Omental fat pad (tissue), 4 donors: ENCODE measurements around the gene FAM20B. TPM values are rescaled to one million over a fixed set of nuclear protein-coding genes. Genes with fewer than 3 reads are reported as not detected.

Experiments used
- ATAC-seq: fragments of 150-250 bp; one replicate; pipeline ENCODE4 v1.9.1; 2016; ENCODE audit warnings: mild to moderate bottlenecking, moderate library complexity; ENCODE audit not compliant: low FRiP score
- DNase-seq: peaks from one replicate; pipeline ENCODE4 v3.0.0-alpha.2; 2019; ENCODE audit warnings: low spot score
- total RNA-seq, 4 donors: library from RNA; depleted of rRNA; stranded (reverse); fragments of >200 nt; gene quantifications; one replicate each; pipeline ENCODE4 v1.1.0, GENCODE V29; 2016
- TF ChIP-seq, protein P1 (sequence below), 3 donors: fragments of 450-650 bp; IDR thresholded peaks; one replicate each; pipeline ENCODE4 v1.5.1; 2016 to 2017; ENCODE audit warnings: antibody characterized with exemption in 3 of 3, mild to moderate bottlenecking in 3 of 3, moderate library complexity in 2 of 3

The FAM20B gene
- total RNA-seq, 4 donors from 2014 or later = 27.6 to 37.0 (median 35.0) TPM

DNA sequence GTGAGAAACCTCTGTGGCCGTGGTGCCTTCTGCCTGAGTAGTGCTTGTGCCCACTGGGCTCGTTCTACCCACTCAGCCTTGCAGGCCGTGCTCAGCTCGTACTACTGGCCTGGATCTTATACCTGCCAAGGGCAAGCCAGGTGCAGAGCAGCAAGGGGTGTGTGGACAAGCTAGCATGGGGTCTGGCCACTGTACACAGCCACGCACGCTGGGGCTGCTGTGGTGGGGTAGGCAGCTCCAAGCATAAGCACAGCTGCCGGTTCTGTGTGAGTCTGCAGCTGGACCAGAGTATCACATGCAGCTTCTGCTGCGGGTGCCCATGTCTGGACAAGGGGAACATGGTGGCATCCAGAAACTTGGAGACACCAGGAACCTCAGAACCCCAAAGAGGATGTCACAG lies 16.4 kb downstream of the FAM20B start:
- TF ChIP-seq, protein P1, sequence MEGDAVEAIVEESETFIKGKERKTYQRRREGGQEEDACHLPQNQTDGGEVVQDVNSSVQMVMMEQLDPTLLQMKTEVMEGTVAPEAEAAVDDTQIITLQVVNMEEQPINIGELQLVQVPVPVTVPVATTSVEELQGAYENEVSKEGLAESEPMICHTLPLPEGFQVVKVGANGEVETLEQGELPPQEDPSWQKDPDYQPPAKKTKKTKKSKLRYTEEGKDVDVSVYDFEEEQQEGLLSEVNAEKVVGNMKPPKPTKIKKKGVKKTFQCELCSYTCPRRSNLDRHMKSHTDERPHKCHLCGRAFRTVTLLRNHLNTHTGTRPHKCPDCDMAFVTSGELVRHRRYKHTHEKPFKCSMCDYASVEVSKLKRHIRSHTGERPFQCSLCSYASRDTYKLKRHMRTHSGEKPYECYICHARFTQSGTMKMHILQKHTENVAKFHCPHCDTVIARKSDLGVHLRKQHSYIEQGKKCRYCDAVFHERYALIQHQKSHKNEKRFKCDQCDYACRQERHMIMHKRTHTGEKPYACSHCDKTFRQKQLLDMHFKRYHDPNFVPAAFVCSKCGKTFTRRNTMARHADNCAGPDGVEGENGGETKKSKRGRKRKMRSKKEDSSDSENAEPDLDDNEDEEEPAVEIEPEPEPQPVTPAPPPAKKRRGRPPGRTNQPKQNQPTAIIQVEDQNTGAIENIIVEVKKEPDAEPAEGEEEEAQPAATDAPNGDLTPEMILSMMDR (IDR thresholded peaks at IDR 0.05) = no peak
- ATAC-seq (no peak), DNase-seq (no peak)

DNA sequence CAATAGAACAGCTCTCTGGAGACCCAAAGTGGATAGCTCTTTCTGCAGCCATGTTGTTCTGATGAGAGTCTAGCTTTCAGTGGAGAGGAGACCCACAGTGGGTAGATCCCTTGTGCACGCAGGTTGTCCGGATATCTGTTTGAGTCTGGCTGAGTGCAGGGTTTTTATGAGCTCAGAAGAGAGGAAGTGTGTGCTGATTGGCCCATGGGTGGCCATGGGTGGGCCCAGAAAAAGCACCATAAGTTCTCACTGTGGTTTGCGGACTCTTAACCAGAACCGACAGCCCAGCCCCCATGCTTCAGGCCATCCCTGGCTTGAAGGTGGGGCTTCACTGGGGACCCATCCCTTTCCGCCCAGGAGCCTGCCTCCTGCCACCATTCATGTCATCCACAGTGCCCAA lies 17.0 kb downstream of the FAM20B start:
- DNase-seq (no peak), ATAC-seq (no peak)
- TF ChIP-seq, protein P1 (IDR thresholded peaks at IDR 0.05) = no peak

DNA sequence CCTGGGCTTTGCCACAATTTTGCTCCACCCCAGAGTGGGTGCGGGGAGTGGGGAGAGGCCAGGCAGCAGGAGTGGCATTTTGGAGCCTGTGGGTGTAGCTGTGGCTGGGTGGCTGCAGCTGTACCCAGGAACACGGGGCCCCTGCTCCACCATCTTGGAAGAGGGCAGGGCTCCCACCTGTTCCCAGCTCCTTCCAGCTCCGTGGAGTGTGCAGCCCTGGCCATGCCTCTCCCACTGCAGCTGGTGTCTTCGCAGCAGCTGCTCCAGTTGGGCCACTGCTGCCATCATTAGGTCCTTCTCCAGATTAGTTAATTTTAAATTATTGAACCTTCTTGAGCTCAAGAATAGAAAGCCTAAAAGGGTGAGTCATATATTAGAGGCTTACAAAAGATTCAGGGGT lies 17.6 kb downstream of the FAM20B start:
- TF ChIP-seq, protein P1 (IDR thresholded peaks at IDR 0.05) = no peak
- DNase-seq (no peak), ATAC-seq (no peak)

DNA sequence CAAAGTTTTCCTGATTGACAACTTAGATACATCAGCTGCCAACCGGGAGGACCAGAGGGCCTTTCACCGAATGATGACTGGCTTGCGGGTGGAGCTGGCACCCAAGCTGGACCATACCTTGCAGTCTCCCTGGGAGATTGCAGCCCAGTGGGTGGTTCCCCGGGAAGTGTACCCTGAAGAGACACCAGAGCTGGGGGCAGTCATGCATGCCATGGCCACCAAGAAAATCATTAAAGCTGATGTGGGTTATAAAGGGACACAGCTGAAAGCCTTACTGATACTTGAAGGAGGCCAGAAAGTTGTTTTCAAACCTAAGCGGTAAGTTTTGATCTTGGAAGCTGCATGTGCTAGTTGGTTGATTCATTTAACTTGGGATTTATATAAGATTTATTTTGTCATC lies 18.2 kb downstream of the FAM20B start:
- TF ChIP-seq, protein P1 (IDR thresholded peaks at IDR 0.05) = no peak
- no peak for ATAC-seq
- DNase-seq = no peak

DNA sequence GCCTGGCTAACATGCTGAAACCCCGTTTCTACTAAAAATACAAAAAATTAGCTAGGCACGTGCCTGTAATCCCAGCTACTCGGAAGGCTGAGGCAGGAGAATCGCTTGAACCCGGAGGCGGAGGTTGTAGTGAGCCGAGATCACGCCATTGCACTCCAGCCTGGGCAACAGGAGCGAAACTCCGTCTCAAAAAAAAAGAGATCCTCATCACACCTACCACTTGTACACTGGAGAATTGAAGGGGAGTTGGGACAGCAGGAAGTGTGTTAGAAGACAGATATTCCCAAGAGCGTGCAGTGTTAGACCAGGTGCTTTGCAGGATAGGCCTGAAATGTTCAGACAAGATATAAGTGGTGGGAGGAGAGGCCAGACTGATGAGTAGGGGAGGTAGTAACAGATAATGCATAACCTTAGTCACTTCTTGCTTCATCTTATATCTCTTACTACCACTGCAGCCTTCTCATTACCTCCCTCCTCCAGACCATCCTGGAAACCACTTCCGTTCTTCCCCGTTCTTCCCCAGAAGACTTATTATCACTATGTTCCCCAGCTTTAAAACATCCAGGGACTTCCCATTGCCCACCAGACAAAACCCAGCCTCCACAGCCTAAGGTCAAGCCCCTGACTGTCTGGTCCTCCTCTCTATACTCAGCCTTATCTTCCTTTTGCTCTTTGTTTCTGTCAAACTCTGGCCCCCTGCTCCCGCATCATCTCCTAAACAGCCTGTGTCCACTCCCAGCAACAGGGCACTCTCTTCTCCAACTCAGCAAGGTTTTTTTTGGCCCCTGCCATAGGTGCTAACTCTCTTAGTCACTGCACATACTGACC lies 21.3 kb downstream of the FAM20B start:
- peak; percentile 92 for ATAC-seq

DNA sequence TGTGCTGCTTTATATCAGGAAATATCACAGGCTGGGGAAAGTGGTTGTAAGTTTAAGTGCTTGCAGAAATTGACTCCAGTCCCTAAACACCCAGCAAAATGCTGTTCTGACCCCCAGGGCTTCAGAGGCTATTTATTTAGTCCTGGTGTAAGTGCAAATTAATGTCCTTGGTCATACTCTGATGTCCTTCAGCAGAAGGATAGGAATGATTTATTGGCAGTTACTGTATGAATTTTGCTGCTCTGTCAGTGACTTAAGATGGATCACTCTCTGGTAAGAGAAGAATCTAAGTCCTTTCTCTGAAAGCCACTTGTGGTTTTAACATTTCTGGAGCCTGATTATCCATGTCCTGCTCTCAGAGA lies 21.9 kb downstream of the FAM20B start:
- DNase-seq = no peak
- no peak for ATAC-seq
- TF ChIP-seq, protein P1 (IDR thresholded peaks at IDR 0.05) = no peak

More for the DNA sequence above, 21.3 kb downstream of the FAM20B start:
- no peak for DNase-seq
- TF ChIP-seq, protein P1 (IDR thresholded peaks at IDR 0.05) = no peak
